ENCODE measurements around the gene TXN. TPM values are rescaled to one million over a fixed set of nuclear protein-coding genes. Genes with fewer than 3 reads are reported as not detected.
"Not testable (repeated sequence)": the region's sequence is repeated elsewhere in the genome, so short reads cannot be mapped to it uniquely, and the experiment has no call there.

The TXN gene
- total RNA-seq, 1 donor from 2014 or later: 51.4 TPM

DNA sequence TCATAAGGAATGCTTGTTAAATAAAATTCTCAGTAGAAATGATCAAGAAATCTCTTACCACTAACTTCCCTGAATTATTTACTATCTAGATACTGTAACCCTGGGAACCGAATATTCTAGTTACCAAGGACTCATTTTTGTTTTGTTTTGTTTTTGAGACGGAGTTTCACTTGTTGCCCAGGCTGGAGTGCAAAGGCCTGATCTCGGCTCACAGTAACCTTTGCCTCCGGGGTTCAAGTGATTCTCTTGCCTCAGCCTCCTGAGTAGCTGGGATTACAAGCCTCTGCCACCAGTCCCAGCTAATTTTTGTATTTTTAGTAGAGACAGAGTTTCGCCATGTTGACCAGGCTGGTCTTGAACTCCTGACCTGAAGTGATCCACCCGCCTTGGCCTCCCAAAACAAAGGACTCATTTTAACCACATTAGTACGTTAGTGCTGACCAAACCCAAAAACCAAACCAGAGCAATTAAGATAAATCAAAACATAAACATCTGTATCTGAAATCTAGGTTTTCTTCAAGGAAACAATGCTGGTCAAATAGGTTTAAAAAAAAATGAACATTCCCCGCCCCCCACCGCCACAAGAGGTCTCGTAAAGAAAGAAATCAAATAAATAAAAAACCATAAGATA is 3.7 kb downstream of the TXN start:
- Histone ChIP-seq H3K27ac (replicated peaks) (no peak overlapping the region), H3K4me3 (no peak overlapping the region), H3K4me1 (peaks cover 34% of the 10 kb centered on the region), H3K9me3 (replicated peaks) (no peaks in the 10 kb centered on the region), H3K36me3 (peaks cover 31% of the 10 kb centered on the region), H3K27me3 (ENCODE audit: low read depth) (no peaks in the 10 kb centered on the region)
- TF ChIP-seq, protein P1, sequence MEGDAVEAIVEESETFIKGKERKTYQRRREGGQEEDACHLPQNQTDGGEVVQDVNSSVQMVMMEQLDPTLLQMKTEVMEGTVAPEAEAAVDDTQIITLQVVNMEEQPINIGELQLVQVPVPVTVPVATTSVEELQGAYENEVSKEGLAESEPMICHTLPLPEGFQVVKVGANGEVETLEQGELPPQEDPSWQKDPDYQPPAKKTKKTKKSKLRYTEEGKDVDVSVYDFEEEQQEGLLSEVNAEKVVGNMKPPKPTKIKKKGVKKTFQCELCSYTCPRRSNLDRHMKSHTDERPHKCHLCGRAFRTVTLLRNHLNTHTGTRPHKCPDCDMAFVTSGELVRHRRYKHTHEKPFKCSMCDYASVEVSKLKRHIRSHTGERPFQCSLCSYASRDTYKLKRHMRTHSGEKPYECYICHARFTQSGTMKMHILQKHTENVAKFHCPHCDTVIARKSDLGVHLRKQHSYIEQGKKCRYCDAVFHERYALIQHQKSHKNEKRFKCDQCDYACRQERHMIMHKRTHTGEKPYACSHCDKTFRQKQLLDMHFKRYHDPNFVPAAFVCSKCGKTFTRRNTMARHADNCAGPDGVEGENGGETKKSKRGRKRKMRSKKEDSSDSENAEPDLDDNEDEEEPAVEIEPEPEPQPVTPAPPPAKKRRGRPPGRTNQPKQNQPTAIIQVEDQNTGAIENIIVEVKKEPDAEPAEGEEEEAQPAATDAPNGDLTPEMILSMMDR (IDR thresholded peaks at IDR 0.05; ENCODE audit: borderline replicate concordance): no peak
- intact Hi-C loops (cut with micrococcal nuclease): no loop called here
- DNase-seq: no peak

DNA sequence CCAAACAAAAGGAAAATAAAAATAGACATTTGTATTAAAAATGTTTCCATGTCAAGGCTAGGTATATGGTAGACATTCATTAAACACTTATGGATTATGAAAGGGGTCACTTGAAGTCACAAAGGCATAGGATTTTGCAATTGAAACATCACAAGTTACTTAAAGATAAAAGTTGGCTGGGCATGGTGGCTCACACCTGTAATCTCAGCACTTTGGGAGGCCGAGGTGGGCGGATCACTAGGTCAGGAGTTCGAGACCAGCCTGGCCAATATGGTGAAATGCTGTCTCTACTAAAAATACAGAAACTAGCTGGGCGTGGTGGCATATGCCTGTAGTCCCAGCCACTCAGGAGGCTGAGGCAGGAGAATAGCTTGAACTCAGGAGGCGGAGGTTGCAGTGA is 4.5 kb downstream of the TXN start:
- H3K27me3 ChIP-seq (ENCODE audit: low read depth); intact Hi-C loops (cut with micrococcal nuclease); H3K9me3 ChIP-seq (replicated peaks); H3K4me3 ChIP-seq; DNase-seq; H3K27ac ChIP-seq (replicated peaks): not testable (repeated sequence)
- Histone ChIP-seq H3K36me3 (peaks cover 38% of the 10 kb centered on the region), H3K4me1 (peaks cover 25% of the 10 kb centered on the region)

DNA sequence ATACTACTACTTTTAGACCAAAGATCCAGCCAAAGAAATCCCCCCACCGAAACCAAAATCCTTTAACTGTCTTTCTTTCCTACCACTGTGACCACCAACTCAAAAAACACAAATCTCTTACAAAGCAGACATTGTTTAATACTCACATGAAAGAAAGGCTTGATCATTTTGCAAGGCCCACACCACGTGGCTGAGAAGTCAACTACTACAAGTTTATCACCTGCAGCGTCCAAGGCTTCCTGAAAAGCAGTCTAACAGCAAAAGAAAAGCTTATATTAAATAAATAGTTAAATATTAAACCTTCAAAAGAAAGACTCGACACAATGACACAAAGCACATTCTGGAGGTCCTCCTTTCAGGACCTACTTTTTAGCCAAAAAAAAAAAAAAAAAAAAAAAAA is 5.1 kb downstream of the TXN start:
- no peak for DNase-seq
- intact Hi-C loops (cut with micrococcal nuclease): no loop called here

DNA sequence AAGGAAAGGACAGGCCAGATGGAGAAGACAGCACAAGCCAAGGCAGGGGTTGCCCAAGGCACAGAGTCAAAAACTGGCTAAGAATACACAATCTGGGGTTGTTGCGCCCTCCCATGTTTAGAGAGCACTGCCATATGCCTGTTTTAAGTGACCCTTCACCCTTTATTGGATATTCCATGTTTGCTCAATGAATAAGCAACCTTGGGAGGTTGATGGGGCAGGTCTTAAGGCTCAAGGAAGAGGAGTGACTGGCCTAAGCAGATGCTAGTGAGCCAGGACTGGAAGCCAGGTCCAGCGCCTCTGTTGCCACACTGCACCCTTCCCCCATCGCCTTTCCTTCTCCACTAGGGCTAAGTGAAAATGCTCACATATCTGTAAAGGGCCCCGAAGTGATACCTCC is 6.7 kb downstream of the TXN start:
- DNase-seq: no peak
- no peak overlapping the region for H3K4me3 ChIP-seq
- intact Hi-C loops (cut with micrococcal nuclease): no loop called here
- no peak overlapping the region for H3K27ac ChIP-seq (replicated peaks)
- TF ChIP-seq, protein P1 (IDR thresholded peaks at IDR 0.05; ENCODE audit: borderline replicate concordance): no peak
- peaks cover 58% of the 10 kb centered on the region for H3K36me3 ChIP-seq
- peaks cover 7% of the 10 kb centered on the region for H3K4me1 ChIP-seq
- H3K9me3 ChIP-seq (replicated peaks): no peaks in the 10 kb centered on the region
- H3K27me3 ChIP-seq (ENCODE audit: low read depth): no peaks in the 10 kb centered on the region

More for the DNA sequence above, 5.1 kb downstream of the TXN start:
- H3K4me3 ChIP-seq: no peak overlapping the region
- H3K4me1 ChIP-seq: peaks cover 23% of the 10 kb centered on the region
- peaks cover 44% of the 10 kb centered on the region for H3K36me3 ChIP-seq
- TF ChIP-seq, protein P1 (IDR thresholded peaks at IDR 0.05; ENCODE audit: borderline replicate concordance): no peak
- no peaks in the 10 kb centered on the region for H3K27me3 ChIP-seq (ENCODE audit: low read depth)
- H3K9me3 ChIP-seq (replicated peaks): no peaks in the 10 kb centered on the region
- H3K27ac ChIP-seq (replicated peaks): no peak overlapping the region

DNA sequence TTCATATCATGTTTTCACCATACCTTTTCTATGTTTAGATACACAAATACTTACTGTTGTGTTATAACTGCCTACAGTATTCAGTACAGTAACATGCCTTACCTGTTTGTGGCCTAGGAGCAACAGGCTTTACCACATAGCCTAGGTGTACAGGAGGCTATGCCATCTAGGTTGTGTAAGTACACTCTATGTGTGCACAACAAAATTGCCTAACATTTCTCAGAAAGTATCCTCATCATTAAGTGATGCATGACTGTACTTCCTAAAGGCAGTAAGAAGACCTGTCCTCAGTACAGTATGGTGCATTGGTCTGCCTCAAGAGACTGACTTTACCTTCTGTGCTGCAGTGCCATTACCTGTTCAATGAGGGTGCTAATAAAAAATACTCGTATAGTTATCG is 7.9 kb downstream of the TXN start:
- TF ChIP-seq, protein P1 (IDR thresholded peaks at IDR 0.05; ENCODE audit: borderline replicate concordance): no peak
- no peaks in the 10 kb centered on the region for H3K27me3 ChIP-seq (ENCODE audit: low read depth)

DNA sequence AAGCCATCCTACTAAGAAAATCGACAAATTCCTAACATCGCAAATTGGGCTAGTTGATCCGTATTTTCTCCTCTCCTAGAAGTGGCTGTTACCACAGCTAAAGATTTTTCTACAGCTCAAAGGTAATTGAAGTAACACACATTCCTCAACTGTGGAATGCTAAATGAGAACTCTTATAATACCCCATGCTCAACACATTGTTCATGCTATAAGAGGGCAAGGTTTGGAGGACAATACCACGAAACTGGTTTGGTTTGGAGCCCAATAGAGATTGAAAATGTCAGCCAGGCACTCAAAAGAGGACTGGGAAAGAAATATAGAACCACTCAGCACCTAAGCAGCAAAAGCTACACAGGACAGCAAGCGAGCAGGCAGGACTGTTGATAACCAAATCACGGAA is 10.1 kb downstream of the TXN start:
- intact Hi-C loops (cut with micrococcal nuclease): no loop called here
- Histone ChIP-seq H3K9me3 (replicated peaks) (no peaks in the 10 kb centered on the region), H3K4me3 (no peak overlapping the region), H3K27me3 (ENCODE audit: low read depth) (no peaks in the 10 kb centered on the region), H3K36me3 (peaks cover 90% of the 10 kb centered on the region), H3K27ac (replicated peaks) (no peak overlapping the region), H3K4me1 (no peaks in the 10 kb centered on the region)
- no peak for DNase-seq
- TF ChIP-seq, protein P1 (IDR thresholded peaks at IDR 0.05; ENCODE audit: borderline replicate concordance): no peak

More for the DNA sequence above, 7.9 kb downstream of the TXN start:
- H3K36me3 ChIP-seq: peaks cover 70% of the 10 kb centered on the region
- no peak for DNase-seq
- H3K27ac ChIP-seq (replicated peaks): no peak overlapping the region
- no peak overlapping the region for H3K4me3 ChIP-seq
- intact Hi-C loops (cut with micrococcal nuclease): no loop called here
- H3K9me3 ChIP-seq (replicated peaks): no peaks in the 10 kb centered on the region
- H3K4me1 ChIP-seq: no peaks in the 10 kb centered on the region
